A673 (cell line): Measurements from ENCODE around the gene ZSCAN5C.

ENCODE experiments used
- EZH2 ChIP-seq: fragments of 200-600 bp; sonication (generic); IDR thresholded peaks from 2 replicates; pipeline ENCODE4 v1.6.1; 2017; ENCODE audit warnings: borderline replicate concordance, low read depth, mild to moderate bottlenecking, mixed read lengths, antibody characterized with exemption, low read length; ENCODE audit not compliant: poor library complexity, severe bottlenecking
- TF ChIP-seq, protein P1 (sequence below): fragments of 300-800, 200-600 bp; sonication (generic); conservative IDR thresholded peaks from 2 replicates; pipeline ENCODE4 v1.5.1; 2017; ENCODE audit warnings: low read depth, mild to moderate bottlenecking, antibody characterized with exemption, low read length, moderate library complexity, mixed read lengths

DNA sequence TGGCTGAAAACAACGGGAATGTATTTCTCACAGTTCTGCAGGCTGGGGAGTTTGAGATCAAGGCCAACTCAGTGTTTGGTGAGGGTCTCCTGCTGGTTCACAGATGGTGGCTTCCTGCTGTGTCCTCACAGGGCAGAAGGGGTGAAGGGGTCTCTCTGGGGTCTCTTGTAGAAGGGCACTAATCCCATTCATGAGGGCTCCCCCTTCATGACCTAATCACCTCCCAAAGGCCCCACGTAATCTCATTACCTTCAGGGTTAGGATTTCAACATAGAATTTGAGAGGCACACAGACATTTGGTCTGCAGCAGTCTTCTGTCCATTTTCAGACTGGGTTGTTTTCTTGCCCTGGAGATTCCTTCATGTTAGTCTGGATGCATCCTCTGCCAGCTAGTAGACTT, 49.4 kb upstream of the ZSCAN5C start:
- TF ChIP-seq, protein P1, sequence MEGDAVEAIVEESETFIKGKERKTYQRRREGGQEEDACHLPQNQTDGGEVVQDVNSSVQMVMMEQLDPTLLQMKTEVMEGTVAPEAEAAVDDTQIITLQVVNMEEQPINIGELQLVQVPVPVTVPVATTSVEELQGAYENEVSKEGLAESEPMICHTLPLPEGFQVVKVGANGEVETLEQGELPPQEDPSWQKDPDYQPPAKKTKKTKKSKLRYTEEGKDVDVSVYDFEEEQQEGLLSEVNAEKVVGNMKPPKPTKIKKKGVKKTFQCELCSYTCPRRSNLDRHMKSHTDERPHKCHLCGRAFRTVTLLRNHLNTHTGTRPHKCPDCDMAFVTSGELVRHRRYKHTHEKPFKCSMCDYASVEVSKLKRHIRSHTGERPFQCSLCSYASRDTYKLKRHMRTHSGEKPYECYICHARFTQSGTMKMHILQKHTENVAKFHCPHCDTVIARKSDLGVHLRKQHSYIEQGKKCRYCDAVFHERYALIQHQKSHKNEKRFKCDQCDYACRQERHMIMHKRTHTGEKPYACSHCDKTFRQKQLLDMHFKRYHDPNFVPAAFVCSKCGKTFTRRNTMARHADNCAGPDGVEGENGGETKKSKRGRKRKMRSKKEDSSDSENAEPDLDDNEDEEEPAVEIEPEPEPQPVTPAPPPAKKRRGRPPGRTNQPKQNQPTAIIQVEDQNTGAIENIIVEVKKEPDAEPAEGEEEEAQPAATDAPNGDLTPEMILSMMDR: no peak
- no peak for TF ChIP-seq EZH2
